GM18526 (cell line): ENCODE measurements around the gene ZNF668.
A peak's percentile ranks its signal among the peaks of the same experiment; 100 is the strongest.

Experiments
- POLR2A ChIP-seq: IDR thresholded peaks from 3 replicates; pipeline ENCODE4 v1.6.1; 2011; ENCODE audit not compliant: insufficient read length; ENCODE audit errors: extremely low read depth

ZNF668 gene

DNA sequence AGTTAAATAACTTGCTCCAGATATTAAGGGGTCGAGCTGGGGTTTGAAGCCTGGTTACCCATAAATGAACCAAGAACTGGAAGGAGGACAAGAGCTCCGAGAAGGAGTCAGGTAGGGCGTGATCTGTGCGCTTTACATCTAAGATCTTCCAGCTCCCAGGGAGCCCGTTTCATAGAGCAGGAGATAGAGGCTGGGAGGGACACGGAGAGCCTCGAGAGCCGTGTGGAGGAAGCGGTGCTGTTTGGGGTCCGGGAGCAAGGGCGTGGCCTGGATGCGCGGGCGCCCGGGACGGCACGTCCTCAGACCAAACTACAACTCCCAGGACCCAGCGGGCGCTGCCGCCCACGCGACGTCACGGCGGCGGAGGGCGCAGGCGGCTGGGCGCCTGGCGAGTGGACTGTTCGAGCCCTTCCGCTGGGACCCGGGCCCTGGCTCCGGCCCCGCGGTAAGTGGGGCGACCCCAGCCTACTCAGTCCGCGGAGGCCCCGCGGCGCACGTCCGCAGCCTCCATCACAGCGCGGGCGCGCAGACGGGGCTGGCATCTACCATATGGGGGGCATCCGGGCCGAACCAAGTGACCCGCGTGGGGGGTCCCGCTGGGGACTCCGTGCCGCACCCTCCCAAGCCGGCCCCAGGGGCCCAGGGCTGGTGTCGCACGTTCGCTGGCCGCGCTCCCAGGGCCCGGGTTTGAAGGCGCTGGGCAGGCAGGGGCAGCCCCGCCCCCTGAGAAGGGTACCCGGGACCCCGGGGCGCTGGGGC is 34.2 kb upstream of the ZNF668 start, which contains the start of gene BCKDK:
BCKDK (plus strand) TSS at position 352 of the 759 bp plus-strand sequence. CDS start 838 bp downstream, outside the sequence.
- peak; percentile 44 for TF ChIP-seq POLR2A

DNA sequence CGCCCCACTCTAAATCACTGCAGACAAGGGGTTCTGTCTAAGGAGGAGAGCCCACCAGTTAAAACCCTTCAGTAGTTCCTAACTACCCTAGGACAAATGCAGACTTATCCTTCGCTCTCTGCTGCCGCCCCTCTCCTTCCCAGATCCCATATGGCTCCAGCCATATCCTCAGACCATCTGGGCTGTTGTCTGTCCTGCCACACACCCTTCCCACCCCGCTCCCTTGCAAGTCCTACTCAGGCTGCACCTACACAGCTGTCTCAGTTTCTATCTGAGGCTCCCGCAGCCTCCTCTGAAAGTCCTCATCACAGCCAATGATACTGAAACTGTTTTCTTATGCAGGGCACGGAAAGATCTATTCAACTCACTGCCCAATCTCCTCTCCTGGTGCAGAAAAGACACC is 33.4 kb upstream of the ZNF668 start:
- no peak for TF ChIP-seq POLR2A

DNA sequence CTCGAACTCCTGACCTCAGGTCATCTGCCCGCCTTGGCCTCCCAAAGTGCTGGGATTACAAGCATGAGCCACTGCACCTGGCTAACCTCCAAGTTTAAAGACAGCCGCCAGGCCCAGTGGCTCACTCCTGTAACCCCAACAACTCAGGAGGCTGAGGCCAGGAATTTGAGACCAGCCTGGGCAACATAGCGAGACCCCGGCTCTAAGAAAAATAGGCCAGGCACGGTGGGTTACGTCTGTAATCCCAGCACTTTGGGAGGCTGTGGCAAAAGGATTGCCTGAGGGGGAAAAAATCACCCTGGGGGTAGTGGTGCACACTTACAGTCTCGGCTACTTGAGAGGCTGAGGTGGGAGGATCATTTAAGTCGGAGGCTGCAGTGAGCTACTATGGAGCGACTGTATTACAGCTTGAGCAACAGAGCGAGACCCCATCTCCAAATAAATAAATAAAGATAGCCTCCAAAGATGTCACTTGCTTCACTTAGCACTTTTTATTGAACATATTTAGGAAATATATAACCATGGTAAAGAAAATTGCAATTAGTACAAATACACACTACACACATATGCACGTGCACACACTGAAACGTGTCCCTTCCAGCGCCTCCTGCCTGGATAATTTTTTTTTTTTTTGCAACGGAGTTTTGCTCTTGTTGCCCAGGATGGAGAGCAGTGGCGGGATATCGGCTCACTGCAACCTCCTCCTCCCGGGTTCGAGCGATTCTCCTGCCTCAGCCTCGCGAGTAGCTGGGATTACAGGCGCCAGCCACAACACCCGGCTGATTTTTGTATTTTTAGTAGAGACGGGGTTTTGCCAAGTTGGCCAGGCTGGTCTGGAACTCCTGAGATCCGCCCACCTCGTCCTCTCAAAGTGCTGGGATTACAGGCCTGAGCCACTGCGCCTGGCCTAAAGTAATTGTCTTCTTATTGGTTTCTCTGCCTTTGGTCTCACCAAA is 32.7 kb upstream of the ZNF668 start:
- TF ChIP-seq POLR2A: no peak

DNA sequence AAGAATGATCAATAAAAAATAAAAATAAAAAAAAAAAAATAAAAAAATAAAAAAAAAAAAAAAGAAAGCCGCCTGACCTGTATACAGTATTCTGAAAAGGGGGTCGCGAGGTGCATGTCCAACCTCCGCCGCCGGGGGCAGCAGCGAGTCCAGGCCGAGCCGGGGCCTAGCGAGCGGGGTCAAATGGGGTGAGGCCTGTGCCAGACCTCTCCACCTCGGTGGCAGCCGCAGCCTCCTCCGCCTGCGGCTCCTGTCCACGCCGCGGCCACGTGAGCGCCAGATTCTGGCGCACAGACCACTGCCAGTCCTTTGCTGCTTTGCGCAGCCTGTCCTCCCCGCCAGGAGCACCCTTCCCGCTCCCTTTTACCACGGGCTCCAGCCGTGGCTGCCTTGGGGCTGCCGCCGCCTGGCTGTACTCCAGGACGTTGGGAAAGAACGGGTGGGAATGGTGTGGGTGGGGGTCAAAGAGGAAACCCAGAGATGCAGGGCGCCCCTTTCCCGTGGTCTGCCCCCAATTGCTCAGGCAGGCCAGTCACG is 31.7 kb upstream of the ZNF668 start:
- peak; percentile 36 for TF ChIP-seq POLR2A

DNA sequence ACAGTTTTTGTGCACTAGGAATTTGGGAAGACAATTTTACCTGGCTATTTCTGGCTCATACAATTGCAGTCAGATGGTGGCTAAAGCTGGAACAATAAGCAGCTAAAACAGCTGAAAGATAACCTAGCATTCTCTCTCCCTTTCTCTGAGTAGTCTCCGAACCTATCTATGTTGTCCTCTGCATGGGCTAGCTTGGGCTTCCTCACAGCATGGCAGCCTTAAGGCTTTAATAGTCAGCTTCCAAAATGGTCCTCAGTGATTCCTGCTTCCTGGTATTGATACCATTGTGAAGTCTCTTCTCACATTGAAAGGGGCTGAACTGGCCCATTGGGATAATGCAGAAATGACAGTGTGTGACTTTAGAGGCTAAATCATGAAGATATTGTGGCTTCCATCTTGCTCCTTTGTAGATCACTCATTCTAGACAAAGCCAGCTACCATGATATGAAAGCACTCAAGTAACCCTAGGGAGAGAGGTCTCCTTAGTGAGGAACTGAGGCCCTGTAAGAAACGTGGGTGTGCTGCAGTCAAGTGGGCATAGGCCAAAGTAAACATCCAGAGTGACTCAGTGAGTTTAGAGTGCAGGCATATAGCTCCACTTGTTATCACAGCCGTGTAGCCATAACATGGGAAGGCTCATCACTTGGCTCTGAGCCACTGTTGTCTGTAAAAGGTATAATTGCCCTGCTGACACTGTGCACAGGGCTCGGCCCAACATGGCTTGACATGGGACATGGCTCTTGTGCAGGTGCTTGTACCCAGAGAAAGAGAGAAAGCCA is 26.0 kb upstream of the ZNF668 start:
- no peak for TF ChIP-seq POLR2A

GRCh38 chr16:31094424-31095120 is 20.5 kb upstream of the ZNF668 start, which contains the start of gene VKORC1:
VKORC1 (minus strand) TSS chr16:31094797; CDS start chr16:31094729, 68 bp downstream.
- peak; percentile 64 for TF ChIP-seq POLR2A

DNA sequence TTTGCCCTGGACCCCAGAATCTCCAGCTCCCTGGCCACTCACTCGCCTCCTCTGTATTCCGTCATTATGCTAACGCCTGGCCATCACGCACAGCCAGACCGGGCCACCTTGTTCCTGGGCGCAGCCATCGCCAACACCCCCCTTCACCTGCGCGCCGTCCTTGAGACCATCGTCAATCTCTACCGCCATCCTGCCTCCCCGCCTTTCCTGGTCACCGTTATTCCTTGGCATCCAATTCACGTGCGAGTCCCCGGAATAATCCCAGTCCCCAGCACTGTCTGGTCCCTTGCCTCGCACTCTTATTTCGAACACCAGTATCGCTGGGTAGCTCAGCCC is 20.0 kb upstream of the ZNF668 start:
- TF ChIP-seq POLR2A: no peak

DNA sequence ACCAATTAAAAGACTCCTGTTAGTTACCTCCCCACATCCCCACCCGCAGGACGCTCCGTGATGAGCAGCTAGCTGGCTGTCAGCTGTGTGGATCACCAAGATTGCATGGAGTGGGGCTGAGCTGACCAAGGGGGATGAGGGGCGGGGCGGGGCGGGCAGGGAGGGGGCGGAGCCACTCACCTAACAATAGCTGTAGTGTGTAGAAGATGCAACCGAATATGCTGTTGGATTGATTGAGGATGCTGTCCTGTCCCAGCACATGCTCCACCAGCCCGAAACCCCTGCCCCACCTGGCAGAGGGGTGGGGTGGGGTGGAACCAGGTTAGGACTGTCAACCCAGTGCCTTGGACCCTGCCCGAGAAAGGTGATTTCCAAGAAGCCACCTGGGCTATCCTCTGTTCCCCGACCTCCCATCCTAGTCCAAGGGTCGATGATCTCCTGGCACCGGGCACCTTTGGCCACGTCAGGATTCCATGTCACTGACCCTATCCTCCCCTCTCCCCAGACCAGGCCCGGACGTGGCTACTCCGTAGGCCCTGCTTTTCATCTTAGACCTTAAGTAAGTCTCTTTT is 19.2 kb upstream of the ZNF668 start:
- TF ChIP-seq POLR2A: no peak

DNA sequence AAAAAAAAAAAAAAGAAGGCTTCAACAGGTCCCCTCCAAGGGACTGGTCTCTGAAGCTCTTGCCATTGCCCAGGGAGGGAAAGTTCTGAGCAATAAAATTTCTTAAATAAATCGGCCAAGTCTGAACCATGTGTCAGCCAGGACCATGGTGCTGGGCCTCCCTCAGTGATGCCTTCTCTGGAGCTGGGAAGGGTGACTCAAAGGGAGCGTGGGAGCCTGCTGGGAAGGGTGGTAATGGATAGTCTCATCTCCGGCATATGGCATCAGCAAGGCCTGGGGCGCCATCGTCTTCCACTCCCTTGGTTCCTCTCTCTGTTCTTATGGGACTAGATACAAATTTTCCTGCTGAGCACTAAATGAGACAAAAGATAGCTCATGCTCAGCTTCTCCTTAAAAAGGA is 18.3 kb upstream of the ZNF668 start:
- TF ChIP-seq POLR2A: no peak

GRCh38 chr16:31090540-31090939 is 16.5 kb upstream of the ZNF668 start:
- TF ChIP-seq POLR2A: no peak

DNA sequence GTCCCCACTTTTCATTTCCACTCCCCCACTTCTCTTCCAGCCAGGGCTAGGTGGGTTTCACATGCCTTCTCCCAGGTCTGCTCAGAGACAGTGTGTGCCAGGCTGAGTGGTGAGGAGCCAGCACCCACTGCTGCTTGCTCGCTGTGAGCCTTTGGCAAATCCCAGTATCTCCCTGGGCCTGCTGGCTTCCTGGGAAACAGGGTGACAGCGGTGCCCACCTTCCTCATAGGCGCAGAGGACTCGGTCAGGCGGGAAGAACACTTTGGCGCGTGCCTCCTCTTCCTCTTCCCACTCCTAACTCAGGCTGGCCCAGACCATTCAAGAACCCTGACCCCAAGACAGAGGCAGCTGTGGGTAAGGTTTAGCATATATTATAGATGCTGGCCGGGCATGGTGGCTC is 15.2 kb upstream of the ZNF668 start:
- TF ChIP-seq POLR2A: no peak

DNA sequence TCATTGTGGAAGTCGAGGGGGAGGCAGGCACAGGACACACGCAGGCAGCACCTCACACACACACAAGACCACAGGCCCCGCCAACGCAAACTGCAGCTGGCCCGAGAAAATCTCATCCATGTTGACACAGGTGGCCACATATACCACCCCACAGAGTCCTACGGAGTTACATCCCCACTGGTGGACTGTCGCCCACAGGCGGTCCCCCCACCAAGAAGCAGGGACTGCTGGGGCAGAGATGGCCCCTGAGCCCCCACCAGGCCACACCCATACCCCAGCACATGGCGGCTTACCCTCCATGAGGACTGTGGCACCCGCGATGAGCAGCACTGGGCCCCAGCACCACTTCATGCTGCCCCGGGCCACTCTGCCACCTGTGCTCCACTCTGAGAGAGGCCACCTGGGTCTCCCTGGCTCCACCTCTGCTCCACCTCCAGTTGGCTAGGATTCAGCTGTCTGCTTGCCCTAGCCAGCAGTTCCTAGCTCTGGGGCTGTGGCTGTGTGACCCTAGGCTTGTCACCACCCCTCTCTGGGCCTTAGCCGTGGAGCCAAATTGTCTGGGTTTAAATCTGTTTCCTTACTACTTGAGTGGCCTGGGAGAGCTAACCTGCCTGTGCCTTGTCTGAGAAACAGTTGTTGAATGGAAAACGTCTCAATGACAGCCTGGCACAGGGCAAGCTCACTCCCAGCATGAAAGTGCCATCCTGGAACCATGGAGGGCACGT is 14.6 kb upstream of the ZNF668 start, which contains the start of gene PRSS53:
PRSS53 (minus strand) TSS at position 485 of the 725 bp plus-strand sequence; CDS start at position 351, 134 bp downstream.
- TF ChIP-seq POLR2A: no peak

- no peak for TF ChIP-seq POLR2A
Measured at GRCh38 chr16:31087971-31088370, 13.9 kb upstream of the ZNF668 start.
